SHP77 treated with DMSO at 0.1 percent for 48 hours (cell line): ENCODE measurements around the gene SND1.

ENCODE experiments used
- DNase-seq: peaks from one replicate; lab custom pipeline; 2025; lab: John Stamatoyannopoulos, UW

The SND1 gene

GRCh38 chr7:127933146-127933545, 281.2 kb downstream of the SND1 start:
- no peak for DNase-seq

- DNase-seq: no peak
Observed at GRCh38 chr7:127934711-127935110, 282.7 kb downstream of the SND1 start.

GRCh38 chr7:127935847-127936376, 283.9 kb downstream of the SND1 start:
- peak; percentile 30 for DNase-seq

GRCh38 chr7:127937066-127937680, 285.2 kb downstream of the SND1 start:
- no peak for DNase-seq

GRCh38 chr7:127938588-127938987, 286.6 kb downstream of the SND1 start:
- DNase-seq: no peak

GRCh38 chr7:127940381-127941160, 288.6 kb downstream of the SND1 start:
- no peak for DNase-seq

GRCh38 chr7:127941476-127942210, 289.6 kb downstream of the SND1 start:
- DNase-seq: no peak

- DNase-seq: no peak
Observed at GRCh38 chr7:127943541-127944521, 291.8 kb downstream of the SND1 start.

GRCh38 chr7:127946111-127946510, 294.1 kb downstream of the SND1 start:
- DNase-seq: no peak

GRCh38 chr7:127946847-127947246, 294.9 kb downstream of the SND1 start:
- no peak for DNase-seq

- no peak for DNase-seq
Observed at GRCh38 chr7:127948312-127948711, 296.3 kb downstream of the SND1 start.

- no peak for DNase-seq
Observed at GRCh38 chr7:127948930-127949329, 296.9 kb downstream of the SND1 start.

GRCh38 chr7:127949769-127950222, 297.8 kb downstream of the SND1 start:
- no peak for DNase-seq

GRCh38 chr7:127950233-127950935, 298.4 kb downstream of the SND1 start:
- DNase-seq: no peak

GRCh38 chr7:127953423-127954356, 301.7 kb downstream of the SND1 start:
- DNase-seq: no peak

GRCh38 chr7:127954357-127954748, 302.4 kb downstream of the SND1 start:
- no peak for DNase-seq

- DNase-seq: no peak
Observed at GRCh38 chr7:127955051-127955531, 303.1 kb downstream of the SND1 start.

GRCh38 chr7:127957886-127958285, 305.9 kb downstream of the SND1 start:
- DNase-seq: no peak

- no peak for DNase-seq
Observed at GRCh38 chr7:127959770-127960169, 307.8 kb downstream of the SND1 start.
